Stimulated activated CD8-positive, alpha-beta memory T cell treated with anti-CD3 and anti-CD28 coated beads, Interleukin-4, amount 100 ng/mL, for 1 hour (primary cell): ENCODE results near the gene CSNK1G2.

Experiments used
- DNase-seq, 2 donors: peaks; one replicate each; pipeline ENCODE4 v3.0.0-alpha.2; 2020; ENCODE audit warnings: low read depth in 2 of 2, low spot score in 1 of 2

The CSNK1G2 gene

GRCh38 chr19:2015608-2015950 is 74.6 kb downstream of the CSNK1G2 start, which contains the start of gene BTBD2:
TSS of gene BTBD2 (minus strand) at chr19:2015714. CDS start at chr19:2015703, 11 bp downstream.
- peak in 1 of 2 donors; percentile 23 for DNase-seq

DNA sequence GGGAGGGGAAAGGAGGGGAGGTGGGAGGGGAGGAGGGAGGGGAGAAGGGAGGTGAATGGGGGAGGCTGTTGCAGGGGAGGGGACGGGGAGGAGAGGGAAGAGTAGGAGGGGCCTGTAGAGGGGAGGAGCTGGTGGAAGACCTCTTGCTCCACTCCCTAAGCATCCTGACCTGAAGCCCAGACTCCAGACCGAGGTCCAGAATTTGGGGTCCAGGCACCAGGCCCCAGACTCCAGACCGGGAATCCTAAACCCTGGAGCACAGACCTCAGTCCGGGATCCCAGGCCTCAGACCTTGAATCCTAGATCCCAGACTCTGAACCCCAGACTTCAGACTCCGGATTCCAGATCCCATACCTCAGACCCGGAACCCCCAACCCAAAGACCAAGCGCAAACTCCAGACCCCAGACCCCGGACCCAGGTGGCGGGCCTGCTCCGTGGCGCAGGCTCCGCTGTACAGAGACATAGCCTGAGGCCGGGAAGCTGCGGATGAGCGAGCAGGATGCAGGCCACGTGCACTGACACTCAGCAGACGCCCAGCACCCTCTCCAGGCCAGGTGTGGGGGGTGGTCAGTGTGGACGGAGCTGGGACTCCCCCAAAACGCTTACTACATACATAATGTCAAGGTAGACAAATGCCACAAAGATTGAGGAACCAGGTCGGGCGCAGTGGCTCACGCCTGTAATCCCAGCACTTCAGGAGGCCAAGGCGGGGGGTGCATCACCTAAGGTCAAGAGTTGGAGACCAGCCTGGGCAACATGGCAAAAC is 75.3 kb downstream of the CSNK1G2 start:
- peak in 1 of 2 donors; percentile 22 for DNase-seq

GRCh38 chr19:2018752-2019151 is 77.8 kb downstream of the CSNK1G2 start:
- no peak for DNase-seq

DNA sequence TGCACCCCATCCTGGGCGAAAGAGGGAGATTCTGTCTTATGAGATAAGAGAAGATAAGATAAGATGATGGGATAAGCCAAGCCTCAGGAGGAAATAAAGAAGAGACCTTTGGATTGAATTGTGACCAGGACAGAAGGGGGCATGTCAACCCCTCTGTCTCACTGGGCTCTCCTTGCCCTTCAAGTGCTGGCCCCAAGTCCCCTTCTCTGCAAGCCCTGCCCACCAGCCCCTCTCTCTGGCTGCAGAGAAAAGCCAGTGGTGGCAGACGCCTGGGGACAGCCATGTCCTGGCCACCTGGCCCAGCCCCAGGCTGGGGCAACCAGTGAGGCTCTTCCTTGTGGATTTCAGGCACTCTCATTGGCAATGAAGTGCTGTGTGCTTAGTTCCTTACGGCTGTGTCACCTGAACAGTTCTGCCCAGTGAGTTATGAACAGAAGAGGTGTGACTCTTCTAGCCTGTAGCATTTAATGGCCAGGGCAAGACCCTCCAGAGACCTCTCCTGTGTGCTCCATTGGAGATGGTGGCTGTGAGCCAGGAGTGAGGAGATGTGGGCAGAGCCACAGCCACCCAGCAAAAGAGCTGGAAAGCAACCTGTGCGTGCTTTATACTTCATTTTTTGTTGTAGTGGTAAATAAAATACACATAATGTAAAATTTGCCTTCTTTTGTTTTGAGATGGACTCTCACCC is 80.6 kb downstream of the CSNK1G2 start:
- DNase-seq = no peak

GRCh38 chr19:2022289-2022688 is 81.3 kb downstream of the CSNK1G2 start:
- DNase-seq = no peak

GRCh38 chr19:2026770-2027169 is 85.8 kb downstream of the CSNK1G2 start:
- DNase-seq = no peak

DNA sequence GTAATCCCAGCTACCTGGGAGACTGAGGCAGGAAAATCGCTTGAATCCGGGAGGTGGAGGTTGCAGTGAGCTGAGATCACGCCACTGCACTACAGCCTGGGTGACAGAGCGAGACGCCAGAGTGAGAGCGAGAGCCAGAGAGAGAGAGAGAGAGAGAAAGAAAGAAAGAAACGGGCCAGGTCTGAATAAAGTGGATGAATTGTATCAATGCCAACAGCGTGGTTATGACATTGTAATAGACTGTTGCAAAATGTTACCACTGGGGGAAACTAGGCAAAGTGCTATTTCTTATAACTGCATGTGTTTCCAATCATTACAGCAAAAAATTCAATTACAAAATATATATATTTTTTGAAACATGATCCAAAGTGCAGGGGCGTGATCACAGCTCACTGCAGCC is 86.4 kb downstream of the CSNK1G2 start:
- DNase-seq = no peak
